Measurements from ENCODE around the gene CD55. TPM values are rescaled to one million over a fixed set of nuclear protein-coding genes. Genes with fewer than 3 reads are reported as not detected.

The CD55 gene
- total and polyA plus RNA-seq, 2 donors (not counting 1 experiment from before 2014, with no cell fraction given): 46.1 to 77.7 TPM

DNA sequence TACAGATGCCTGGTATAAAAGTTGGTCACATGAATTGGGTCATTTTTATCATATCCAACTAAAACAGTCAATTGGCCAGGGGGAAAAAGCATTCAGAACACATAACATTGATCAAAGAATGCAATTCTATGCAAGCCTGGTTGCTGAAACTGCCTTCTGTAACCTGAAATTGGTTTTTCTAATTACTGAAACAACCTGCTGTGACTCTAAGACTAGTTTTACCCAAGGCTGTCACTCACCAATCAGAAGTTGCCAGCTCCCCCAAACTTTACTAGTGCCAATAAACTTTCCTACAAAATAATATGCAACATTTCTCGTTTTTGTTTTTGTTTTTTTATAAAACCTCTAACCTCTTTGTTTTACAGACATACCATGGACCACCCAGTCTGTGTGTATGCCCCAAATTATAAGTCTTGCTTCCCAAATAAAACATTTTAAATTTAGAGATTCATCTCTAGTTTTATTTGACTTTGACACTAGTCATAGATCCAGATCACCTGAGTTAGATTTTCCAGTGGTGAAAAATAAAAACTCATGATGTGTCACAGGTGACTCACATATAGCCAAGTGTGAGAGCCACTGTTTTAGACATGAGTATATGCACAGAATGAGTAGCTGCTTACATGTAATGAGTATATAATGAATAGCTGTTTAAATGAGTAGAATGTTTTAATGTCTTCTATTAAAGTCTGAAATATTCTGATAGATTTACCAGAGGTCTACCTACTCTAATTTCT, 68.4 kb downstream of the CD55 start:
- H3K9ac ChIP-seq (ENCODE audit: insufficient read depth, low read length): no peak overlapping the region
- H3K9me3 ChIP-seq (ENCODE audit: control insufficient read depth, insufficient read depth, low read depth, low read length): no peaks in the 10 kb centered on the region
- TF ChIP-seq, protein P1, sequence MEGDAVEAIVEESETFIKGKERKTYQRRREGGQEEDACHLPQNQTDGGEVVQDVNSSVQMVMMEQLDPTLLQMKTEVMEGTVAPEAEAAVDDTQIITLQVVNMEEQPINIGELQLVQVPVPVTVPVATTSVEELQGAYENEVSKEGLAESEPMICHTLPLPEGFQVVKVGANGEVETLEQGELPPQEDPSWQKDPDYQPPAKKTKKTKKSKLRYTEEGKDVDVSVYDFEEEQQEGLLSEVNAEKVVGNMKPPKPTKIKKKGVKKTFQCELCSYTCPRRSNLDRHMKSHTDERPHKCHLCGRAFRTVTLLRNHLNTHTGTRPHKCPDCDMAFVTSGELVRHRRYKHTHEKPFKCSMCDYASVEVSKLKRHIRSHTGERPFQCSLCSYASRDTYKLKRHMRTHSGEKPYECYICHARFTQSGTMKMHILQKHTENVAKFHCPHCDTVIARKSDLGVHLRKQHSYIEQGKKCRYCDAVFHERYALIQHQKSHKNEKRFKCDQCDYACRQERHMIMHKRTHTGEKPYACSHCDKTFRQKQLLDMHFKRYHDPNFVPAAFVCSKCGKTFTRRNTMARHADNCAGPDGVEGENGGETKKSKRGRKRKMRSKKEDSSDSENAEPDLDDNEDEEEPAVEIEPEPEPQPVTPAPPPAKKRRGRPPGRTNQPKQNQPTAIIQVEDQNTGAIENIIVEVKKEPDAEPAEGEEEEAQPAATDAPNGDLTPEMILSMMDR (conservative IDR thresholded peaks at IDR 0.05 in 1 of 2, IDR thresholded peaks at IDR 0.05 in 1 of 2; ENCODE audit: low read depth in 1 of 2, low read length in 2 of 2): no peak
- no peak for TF ChIP-seq EZH2 (IDR thresholded peaks at IDR 0.05; ENCODE audit: low read length, missing control alignments)
- H3K4me1 ChIP-seq (ENCODE audit: control insufficient read depth, extremely low read depth, insufficient read depth, low read length): peaks cover 3% of the 10 kb centered on the region
- H3K27me3 ChIP-seq (ENCODE audit: control insufficient read depth, insufficient read depth, low read length): no peaks in the 10 kb centered on the region
- no peaks in the 10 kb centered on the region for H4K20me1 ChIP-seq (ENCODE audit: control insufficient read depth, extremely low read depth, insufficient read depth, low read length)
- no peak overlapping the region for H3K27ac ChIP-seq (ENCODE audit: insufficient read depth, low read length)
- no peak overlapping the region for H3K4me2 ChIP-seq (ENCODE audit: extremely low read depth, insufficient read depth, low read length)
- no peak overlapping the region for H3K4me3 ChIP-seq (replicated peaks in 1 of 4; ENCODE audit: control extremely low read depth in 1 of 4, insufficient read depth in 1 of 4, low read depth in 3 of 4, low read length in 4 of 4)
- no peaks in the 10 kb centered on the region for H3K79me2 ChIP-seq (ENCODE audit: control insufficient read depth, insufficient read depth, low read length)
- H3K36me3 ChIP-seq (ENCODE audit: control insufficient read depth, insufficient read depth, low read length): no peaks in the 10 kb centered on the region
- DNase-seq (ENCODE audit: low read depth in 2 of 2): peak; percentile 9 to 67
- no peak overlapping the region for H2AFZ ChIP-seq (ENCODE audit: low read length)

DNA sequence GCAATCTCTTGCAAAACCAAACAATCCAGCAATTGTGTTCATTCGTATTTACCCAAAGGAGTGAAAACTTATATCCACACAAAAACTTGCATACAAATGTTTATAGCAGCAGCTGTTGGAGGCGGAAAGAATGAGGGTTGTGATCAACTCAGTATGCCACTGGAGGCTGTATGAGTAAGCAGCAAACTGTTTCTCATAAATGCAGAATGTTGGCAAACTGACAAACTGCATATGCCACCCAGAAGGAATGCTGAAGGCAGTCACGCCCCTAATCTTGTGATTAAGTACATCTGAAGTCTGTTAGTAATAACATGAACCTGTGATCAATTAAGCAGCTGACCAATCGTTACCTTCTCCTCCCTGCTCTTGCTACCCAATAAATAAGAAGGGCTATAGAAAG, 72.1 kb downstream of the CD55 start:
- H2AFZ ChIP-seq (ENCODE audit: low read length): no peak overlapping the region
- no peaks in the 10 kb centered on the region for H4K20me1 ChIP-seq (ENCODE audit: control insufficient read depth, extremely low read depth, insufficient read depth, low read length)
- H3K9me3 ChIP-seq (ENCODE audit: control insufficient read depth, insufficient read depth, low read depth, low read length): no peaks in the 10 kb centered on the region
- no peak overlapping the region for H3K9ac ChIP-seq (ENCODE audit: insufficient read depth, low read length)
- no peaks in the 10 kb centered on the region for H3K27me3 ChIP-seq (ENCODE audit: control insufficient read depth, insufficient read depth, low read length)
- TF ChIP-seq EZH2 (IDR thresholded peaks at IDR 0.05; ENCODE audit: low read length, missing control alignments): no peak
- TF ChIP-seq, protein P1 (conservative IDR thresholded peaks at IDR 0.05 in 1 of 2, IDR thresholded peaks at IDR 0.05 in 1 of 2; ENCODE audit: low read depth in 1 of 2, low read length in 2 of 2): no peak
- H3K4me3 ChIP-seq (replicated peaks in 1 of 4; ENCODE audit: control extremely low read depth in 1 of 4, insufficient read depth in 1 of 4, low read depth in 3 of 4, low read length in 4 of 4): no peak overlapping the region
- H3K79me2 ChIP-seq (ENCODE audit: control insufficient read depth, insufficient read depth, low read length): no peaks in the 10 kb centered on the region
- H3K4me1 ChIP-seq (ENCODE audit: control insufficient read depth, extremely low read depth, insufficient read depth, low read length): peaks cover 3% of the 10 kb centered on the region
- H3K36me3 ChIP-seq (ENCODE audit: control insufficient read depth, insufficient read depth, low read length): no peaks in the 10 kb centered on the region
- H3K27ac ChIP-seq (ENCODE audit: insufficient read depth, low read length): peak overlapping the region; percentile 13
- peak; percentile 85 to 92 for DNase-seq (ENCODE audit: low read depth in 2 of 2)
- no peak overlapping the region for H3K4me2 ChIP-seq (ENCODE audit: extremely low read depth, insufficient read depth, low read length)

DNA sequence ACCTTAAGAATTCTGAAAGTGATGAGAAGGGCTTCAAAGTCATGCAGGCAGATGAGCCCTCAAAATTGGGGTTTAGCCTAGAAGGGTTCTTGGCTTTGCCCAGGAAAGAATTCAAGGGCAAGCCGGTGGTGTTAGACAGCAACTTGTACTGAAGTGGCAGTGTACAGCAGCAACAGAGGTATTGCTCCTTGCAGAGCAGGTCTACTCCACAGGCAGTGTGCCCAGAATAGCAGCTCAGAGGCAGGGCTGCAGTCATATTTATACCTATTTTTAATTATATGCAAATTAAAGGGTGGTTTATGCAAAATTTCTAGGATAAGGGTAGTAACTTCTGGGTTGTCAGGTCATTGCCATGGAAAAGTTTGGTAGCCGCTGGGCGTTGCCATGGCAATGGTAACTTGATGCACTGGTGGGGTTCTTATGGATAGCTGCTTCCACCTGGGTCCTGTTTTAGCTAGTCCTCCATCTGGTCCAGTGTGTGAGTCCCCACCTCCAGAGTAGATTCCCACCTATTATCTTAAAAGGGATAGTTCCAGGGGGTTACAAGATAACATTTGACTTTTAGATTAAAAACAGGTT, 74.8 kb downstream of the CD55 start:
- no peak for DNase-seq (ENCODE audit: low read depth in 2 of 2)
- Histone ChIP-seq H3K4me2 (ENCODE audit: extremely low read depth, insufficient read depth, low read length) (no peak overlapping the region), H3K36me3 (ENCODE audit: control insufficient read depth, insufficient read depth, low read length) (no peaks in the 10 kb centered on the region), H3K27me3 (ENCODE audit: control insufficient read depth, insufficient read depth, low read length) (no peaks in the 10 kb centered on the region), H3K27ac (ENCODE audit: insufficient read depth, low read length) (no peak overlapping the region), H3K79me2 (ENCODE audit: control insufficient read depth, insufficient read depth, low read length) (no peaks in the 10 kb centered on the region), H3K4me1 (ENCODE audit: control insufficient read depth, extremely low read depth, insufficient read depth, low read length) (peaks cover 3% of the 10 kb centered on the region), H2AFZ (ENCODE audit: low read length) (no peak overlapping the region), H3K4me3 (replicated peaks in 1 of 4; ENCODE audit: control extremely low read depth in 1 of 4, insufficient read depth in 1 of 4, low read depth in 3 of 4, low read length in 4 of 4) (no peak overlapping the region), H4K20me1 (ENCODE audit: control insufficient read depth, extremely low read depth, insufficient read depth, low read length) (no peaks in the 10 kb centered on the region), H3K9me3 (ENCODE audit: control insufficient read depth, insufficient read depth, low read depth, low read length) (no peaks in the 10 kb centered on the region), H3K9ac (ENCODE audit: insufficient read depth, low read length) (no peak overlapping the region)
- TF ChIP-seq, protein P1 (conservative IDR thresholded peaks at IDR 0.05 in 1 of 2, IDR thresholded peaks at IDR 0.05 in 1 of 2; ENCODE audit: low read depth in 1 of 2, low read length in 2 of 2): no peak
- no peak for TF ChIP-seq EZH2 (IDR thresholded peaks at IDR 0.05; ENCODE audit: low read length, missing control alignments)

Measured in fibroblast of lung (primary cell).